ENCODE results near the gene MIA2.
"Not testable (repeated sequence)": the region's sequence is repeated elsewhere in the genome, so short reads cannot be mapped to it uniquely, and the experiment has no call there.

The MIA2 gene

DNA sequence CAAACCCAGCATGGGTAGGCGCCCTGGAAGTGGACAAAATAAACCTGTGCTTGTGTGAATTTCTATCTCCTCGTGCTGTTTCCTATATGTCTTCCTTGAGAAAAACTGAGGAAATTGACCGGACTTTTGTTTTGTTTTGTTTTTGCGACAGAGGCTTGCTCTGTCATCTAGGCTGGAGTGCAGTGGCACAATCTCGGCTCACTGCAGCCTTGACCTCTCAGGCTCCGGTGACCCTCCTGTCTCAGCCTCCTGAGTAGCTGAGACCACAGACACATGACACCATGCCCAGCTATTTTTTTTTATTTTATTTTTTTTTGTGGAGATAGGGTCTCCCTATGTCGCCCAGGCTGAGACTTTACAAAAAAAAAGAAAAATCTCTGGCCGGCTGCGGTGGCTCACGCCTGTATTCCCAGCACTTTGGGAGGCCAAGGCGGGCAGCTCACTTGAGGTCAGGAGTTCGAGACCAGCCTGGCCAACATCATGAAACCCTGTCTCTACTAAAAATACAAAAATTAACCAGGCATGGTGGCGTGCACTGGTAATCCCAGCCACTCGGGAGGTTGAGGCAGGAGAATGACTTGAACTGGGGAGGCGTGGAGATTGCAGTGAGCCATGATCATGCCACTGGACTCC, 22.5 kb upstream of the MIA2 start:
- in situ Hi-C loops (cut with MboI; ENCODE audit: low pct_unique_long_range_greater_than_20kb, low sequenced_read_pairs, unreplicated experiment): no loop called here
- TF ChIP-seq, protein P1, sequence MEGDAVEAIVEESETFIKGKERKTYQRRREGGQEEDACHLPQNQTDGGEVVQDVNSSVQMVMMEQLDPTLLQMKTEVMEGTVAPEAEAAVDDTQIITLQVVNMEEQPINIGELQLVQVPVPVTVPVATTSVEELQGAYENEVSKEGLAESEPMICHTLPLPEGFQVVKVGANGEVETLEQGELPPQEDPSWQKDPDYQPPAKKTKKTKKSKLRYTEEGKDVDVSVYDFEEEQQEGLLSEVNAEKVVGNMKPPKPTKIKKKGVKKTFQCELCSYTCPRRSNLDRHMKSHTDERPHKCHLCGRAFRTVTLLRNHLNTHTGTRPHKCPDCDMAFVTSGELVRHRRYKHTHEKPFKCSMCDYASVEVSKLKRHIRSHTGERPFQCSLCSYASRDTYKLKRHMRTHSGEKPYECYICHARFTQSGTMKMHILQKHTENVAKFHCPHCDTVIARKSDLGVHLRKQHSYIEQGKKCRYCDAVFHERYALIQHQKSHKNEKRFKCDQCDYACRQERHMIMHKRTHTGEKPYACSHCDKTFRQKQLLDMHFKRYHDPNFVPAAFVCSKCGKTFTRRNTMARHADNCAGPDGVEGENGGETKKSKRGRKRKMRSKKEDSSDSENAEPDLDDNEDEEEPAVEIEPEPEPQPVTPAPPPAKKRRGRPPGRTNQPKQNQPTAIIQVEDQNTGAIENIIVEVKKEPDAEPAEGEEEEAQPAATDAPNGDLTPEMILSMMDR (IDR thresholded peaks at IDR 0.05; ENCODE audit: extremely low read depth, insufficient read depth, missing control alignments): no peak
- no peak for DNase-seq (ENCODE audit: low spot score)

DNA sequence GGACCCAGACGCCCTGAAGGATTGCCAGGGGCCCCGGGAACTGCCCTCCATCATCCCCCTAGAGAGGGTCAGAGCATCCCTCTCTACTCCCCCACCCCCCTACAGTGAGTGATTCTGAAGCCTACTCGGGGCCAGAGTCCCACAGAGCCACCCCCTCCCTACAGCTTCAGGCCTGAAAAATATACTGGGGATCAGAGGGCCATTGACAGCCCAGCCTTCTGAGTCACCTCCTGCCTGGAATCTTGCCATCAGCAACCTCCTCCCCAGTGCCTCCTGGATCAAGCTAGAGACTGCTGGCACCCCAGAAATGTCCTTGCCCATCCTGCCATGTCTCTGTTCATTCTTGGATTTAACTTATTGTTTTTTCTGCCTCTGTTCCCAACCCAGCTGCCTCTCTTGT, 21.7 kb upstream of the MIA2 start:
- TF ChIP-seq, protein P1 (IDR thresholded peaks at IDR 0.05; ENCODE audit: extremely low read depth, insufficient read depth, missing control alignments): no peak
- in situ Hi-C loops (cut with MboI; ENCODE audit: low pct_unique_long_range_greater_than_20kb, low sequenced_read_pairs, unreplicated experiment): no loop called here
- DNase-seq (ENCODE audit: low spot score): no peak

DNA sequence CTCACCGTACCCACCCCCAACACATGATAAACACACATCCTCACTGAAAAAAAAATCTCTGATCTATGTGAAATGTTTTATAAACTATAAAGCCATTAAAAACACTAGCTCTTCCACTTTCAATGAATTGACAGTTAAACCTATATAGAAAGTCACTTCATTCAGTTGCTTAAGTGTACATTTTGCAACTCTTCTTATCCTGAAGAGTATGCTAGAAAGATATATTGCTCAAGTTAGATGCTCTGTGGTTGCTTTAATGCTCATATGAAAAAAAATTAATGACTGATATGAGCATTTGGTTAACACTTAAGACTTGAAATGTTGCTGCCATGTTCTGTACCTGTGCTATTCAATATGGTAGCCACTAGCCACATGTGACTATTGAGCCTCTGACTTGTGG, 21.0 kb upstream of the MIA2 start:
- in situ Hi-C loops (cut with MboI; ENCODE audit: low pct_unique_long_range_greater_than_20kb, low sequenced_read_pairs, unreplicated experiment): no loop called here

DNA sequence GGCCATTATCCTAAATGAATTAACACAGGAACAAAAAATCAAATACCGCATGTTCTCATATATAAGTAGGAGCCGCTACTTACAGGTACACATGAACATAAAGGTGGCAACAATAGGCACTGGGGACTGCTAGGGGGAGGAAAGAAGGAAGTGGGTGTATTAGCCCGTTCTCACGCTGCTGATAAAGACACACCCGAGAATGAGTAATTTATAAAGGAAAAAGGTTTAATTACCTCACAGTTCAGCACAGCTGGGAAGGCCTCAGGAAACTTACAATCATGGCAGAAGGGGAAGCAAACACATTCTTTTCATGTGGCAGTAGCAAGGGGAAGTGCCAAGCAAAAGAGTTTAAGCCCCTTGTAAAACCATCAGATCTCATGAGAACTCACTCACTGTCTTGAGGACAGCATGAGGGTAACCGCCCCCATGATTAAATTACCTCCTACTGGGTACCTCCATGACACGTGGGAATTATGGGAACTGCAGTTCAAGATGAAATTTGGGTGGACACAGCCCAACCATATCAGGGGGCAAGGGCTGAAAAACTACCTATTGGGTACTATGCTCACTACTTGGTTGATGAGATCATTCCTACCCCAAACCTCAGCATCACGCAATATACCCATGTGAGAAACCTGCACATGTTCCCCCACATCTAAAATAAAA, 16.4 kb upstream of the MIA2 start:
- in situ Hi-C loops (cut with MboI; ENCODE audit: low pct_unique_long_range_greater_than_20kb, low sequenced_read_pairs, unreplicated experiment): no loop called here
- TF ChIP-seq, protein P1 (IDR thresholded peaks at IDR 0.05; ENCODE audit: extremely low read depth, insufficient read depth, missing control alignments): no peak
- no peak for DNase-seq (ENCODE audit: low spot score)

More for the DNA sequence above, 21.0 kb upstream of the MIA2 start:
- TF ChIP-seq, protein P1 (IDR thresholded peaks at IDR 0.05; ENCODE audit: extremely low read depth, insufficient read depth, missing control alignments): no peak
- DNase-seq (ENCODE audit: low spot score): no peak

DNA sequence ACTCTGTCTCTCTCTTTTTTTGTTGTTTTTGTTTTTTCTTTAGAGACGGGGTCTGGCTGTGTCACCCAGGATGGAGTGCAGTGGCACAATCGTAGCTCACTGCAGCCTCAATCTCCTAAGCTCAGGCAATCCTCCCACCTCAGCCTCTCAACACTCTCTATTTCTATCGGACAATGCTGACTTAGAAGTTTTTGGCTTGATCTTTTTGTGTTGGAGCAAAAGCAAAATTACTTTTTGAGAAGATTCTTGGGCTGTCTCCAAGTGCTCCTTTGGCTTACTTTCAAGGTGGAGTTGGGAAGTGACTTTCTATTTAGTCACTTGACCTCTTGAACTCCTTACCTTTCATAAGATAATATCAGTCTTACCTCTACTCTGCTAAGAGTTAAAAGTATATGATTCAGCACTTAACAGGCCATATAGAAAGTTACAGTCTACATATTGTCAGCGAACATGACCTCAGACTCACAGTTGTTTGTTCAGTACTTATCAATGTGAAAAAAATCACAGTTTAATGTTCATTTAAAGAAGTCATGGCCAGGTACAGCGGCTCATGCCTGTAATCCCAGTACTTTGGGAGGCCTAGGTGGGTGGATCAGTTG, 15.4 kb upstream of the MIA2 start:
- TF ChIP-seq, protein P1 (IDR thresholded peaks at IDR 0.05; ENCODE audit: extremely low read depth, insufficient read depth, missing control alignments): no peak
- in situ Hi-C loops (cut with MboI; ENCODE audit: low pct_unique_long_range_greater_than_20kb, low sequenced_read_pairs, unreplicated experiment): no loop called here
- DNase-seq (ENCODE audit: low spot score): no peak

DNA sequence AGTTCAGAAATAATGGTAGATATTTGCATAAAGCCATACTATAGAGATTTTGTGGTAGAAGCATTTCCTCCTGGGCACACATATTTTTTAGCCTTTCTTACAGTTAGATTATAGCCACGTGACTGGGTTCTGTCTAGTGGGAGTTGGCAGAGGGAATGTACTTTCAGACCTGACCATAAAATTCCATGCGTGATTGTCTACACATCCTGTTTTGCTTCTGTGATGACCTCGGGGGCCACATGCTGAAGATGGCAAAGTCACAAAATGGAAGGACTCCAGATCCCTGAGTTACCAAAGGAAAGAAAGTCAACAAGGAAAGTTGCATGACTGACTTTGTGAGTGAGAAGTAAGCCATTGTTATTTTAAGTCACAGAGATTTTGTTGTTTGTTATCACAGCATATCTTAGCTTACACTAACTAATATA, 14.6 kb upstream of the MIA2 start:
- in situ Hi-C loops (cut with MboI; ENCODE audit: low pct_unique_long_range_greater_than_20kb, low sequenced_read_pairs, unreplicated experiment): no loop called here
- TF ChIP-seq, protein P1 (IDR thresholded peaks at IDR 0.05; ENCODE audit: extremely low read depth, insufficient read depth, missing control alignments): no peak
- DNase-seq (ENCODE audit: low spot score): no peak

DNA sequence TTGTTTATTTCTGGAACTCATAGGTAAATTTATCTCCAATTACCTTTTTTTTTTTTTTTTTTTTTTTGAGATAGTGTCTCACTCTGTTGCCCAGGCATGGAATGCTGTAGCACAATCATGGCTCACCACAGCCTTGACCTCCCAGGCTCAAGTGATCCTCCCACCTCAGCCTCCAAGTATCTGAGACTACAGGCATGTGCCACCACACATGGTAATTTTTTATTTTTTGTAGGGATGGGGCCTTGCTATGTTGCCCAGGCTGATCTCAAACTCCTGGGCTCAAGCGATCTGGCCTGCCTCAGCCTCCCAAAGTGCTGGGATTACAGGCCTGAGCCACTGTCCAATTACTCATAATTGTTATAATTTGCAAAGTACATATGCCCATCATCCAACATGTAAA, 13.2 kb upstream of the MIA2 start:
- in situ Hi-C loops (cut with MboI; ENCODE audit: low pct_unique_long_range_greater_than_20kb, low sequenced_read_pairs, unreplicated experiment); DNase-seq (ENCODE audit: low spot score): not testable (repeated sequence)
